GM21526 (cell line): ENCODE results near the gene PTPRJ.
A peak's percentile ranks its signal among the peaks of the same experiment; 100 is the strongest.

Experiments
- ATAC-seq: cut with Tn5 transposase; IDR thresholded peaks from one replicate; pipeline ENCODE4 v1.9.1; 2021; ENCODE audit warnings: moderate library complexity; ENCODE audit not compliant: unreplicated experiment, low FRiP score

Gene PTPRJ

DNA sequence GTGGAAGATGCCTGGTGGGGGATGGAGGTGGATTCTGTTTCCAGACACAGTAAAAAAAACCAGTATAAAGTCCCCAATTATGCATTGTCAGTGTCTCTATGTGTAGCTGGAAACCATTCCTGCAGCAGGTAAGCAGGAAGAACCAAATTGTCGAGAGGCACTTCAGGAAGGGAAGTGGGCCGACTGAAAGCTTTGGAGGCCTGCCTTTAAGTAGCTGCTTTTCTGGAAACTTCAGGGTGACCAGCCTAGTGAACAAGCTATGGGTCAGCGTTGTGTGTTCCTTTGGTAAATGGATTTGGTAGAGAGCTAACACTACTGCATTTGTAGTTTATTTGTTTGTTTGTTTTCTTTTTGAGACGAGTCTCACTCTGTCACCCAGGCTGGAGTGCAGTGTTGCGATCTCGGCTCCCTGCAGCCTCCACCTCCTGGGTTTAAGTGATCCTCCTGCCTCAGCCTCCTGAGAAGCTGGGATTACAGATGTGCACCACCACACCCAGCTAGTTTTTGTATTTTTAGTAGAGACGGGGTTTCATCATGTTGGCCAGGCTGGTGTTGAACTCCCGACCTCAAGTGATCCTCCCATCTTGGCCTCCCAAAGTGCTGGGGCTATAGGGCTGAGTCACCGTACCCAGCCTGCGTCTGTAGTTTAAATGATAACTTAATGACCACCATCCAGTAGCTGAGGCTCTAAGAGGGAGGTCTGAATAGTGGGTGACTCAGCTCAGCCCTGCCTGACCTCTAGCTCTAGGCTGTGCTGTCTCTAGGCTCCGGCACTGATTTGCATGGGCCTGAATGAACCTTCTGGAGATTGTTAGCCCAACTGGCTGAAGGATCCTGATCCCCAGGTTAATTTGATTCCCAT is 12.8 kb downstream of the PTPRJ start:
- no peak for ATAC-seq

DNA sequence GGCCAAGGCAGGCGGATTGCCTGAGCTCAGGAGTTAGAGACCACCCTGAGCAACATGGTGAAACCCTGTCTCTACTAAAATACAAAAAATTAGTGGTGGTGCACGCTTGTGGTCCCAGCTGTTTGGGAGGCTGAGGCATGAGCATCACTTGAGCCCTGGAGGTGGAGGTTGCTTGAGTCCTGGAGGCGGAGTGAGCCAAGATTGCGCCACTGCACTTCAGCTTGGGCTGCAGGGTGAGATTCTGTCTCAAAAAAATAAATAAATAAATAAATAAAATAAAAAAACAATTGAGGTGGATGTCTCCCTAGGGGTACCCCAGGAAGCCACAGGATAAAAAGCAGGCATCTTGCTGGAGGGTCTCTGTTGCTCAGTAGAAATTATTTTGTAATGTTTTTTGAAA is 14.1 kb downstream of the PTPRJ start:
- ATAC-seq: no peak

DNA sequence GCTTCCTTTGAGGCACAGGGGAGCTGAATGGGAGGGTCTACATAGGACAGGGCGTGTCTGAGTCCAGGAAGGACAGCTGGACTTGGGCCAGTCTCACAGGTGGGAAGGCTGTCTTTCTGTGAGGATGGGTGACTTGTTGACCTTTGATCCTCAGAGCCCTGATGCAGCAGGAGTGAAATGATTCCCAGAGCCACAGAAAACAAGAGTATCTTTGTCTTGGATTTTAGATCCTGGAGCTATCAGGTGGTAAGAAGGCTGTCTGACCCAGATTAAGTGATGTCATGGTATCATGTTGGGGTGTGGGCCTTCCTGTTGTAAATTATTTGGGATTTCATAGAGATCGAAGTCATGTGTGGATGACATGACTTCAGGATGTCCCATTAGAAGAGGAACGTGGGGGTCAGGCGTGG is 15.0 kb downstream of the PTPRJ start:
- ATAC-seq: no peak

DNA sequence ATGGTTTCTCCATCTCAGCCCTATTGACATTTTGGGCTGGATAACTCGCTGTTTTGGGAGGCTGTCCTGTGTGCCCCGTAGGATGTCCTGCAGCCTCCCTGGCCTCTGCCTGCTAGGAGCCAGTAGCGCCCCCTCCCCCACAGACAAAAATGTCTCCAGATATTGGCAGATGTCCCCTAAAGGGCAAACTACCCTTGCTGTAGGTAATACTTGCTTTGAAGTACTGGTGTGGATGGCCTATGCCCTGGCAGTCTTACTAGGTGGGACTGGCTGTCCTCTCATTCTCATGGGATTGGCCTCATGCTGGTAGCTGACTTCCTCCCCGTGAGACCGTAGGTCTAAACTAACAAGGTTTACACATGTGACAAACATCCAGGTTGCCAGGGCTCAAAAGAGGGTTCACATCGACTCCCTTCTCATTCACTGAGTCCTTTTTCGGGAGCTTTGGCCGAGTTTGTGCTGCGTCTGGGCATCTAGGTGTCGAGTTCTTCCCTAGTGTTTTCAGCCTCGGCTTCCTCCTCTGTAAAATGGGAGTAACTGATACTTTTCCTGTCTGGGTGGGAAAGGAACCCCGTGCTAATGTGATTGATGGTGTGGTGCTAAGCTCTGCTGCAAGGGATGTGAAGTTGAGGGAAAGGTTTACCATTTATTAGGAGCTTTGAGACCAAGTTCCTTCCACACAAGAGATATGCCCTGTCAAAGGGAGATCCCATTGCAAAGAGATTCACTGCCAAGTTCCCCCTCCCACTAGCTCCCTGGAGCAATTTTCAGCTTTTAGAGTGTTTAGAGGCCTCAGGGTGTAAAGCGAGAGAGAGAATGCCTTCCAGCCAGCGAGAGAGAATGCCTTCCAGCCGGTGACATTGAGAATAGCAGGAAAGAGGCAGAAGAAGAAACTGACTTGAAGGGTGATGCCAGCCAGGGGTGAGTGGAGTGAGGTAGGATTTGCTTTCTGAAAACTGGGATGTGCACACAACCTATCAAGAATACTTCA is 17.0 kb downstream of the PTPRJ start:
- no peak for ATAC-seq

DNA sequence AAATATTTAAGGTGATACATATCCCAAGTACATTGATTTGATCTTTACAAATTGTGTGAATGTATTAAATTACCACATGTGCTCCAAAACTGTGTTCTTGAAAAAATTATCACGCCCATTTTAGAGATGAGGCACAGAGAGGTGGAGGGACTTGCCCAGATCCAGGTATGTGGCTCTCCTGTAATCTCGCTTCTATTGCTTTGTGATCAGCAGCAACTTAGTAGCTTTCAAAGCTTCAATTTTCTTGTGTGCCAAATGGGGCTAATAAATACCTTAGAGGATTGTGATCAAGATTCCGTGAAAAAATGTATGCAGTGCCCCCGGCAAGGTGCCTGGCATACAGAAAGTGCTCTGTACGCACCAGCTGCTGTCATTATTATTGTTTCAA is 18.0 kb downstream of the PTPRJ start:
- ATAC-seq: no peak

DNA sequence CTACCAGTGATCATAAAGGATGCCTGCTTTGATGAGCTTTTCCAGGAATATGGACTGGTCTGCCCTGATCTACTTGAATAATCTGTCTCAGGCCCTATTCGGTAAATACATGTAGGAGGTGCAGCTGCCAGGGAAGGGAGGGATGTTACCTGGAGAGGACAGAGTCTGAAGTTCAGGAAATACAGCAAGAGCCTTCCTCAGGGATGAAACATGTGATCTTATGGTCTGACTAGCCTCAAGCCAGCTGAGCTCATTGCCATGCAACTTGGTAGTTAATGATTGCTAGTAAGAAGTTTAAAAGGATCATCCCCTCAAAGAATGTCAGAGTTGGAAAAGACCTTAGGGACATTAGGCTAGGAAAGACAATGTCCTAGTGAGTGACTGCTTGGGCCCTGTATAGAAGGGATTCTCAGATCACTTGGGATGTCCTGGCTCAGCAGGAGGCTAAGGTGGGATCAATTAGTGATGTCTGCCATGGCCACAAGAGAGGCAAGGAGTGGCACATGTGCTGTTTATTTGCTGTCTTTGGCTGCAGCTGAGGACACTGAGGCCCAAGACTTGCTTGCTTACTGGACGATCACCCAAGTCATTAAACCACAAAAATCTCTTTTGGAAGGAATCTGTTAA is 18.5 kb downstream of the PTPRJ start:
- no peak for ATAC-seq

DNA sequence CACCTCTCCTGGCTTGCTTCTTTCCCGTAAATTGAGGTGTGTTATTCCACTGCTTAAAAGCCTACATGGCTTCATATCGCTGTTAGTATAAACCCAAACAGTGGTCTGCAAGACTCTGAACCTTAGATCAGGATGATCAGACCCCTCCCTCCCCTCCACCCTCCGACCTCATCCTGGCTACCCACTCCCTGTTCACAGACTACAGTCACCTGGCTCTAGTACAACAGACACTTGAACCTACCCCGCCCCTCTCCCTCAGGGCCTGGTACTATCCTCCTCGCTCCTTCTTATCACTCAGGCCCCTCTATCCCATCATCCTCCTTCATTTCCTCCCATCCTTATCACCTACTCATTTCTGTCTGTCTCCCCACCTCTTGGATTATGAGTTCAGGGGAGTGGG is 20.1 kb downstream of the PTPRJ start:
- no peak for ATAC-seq

DNA sequence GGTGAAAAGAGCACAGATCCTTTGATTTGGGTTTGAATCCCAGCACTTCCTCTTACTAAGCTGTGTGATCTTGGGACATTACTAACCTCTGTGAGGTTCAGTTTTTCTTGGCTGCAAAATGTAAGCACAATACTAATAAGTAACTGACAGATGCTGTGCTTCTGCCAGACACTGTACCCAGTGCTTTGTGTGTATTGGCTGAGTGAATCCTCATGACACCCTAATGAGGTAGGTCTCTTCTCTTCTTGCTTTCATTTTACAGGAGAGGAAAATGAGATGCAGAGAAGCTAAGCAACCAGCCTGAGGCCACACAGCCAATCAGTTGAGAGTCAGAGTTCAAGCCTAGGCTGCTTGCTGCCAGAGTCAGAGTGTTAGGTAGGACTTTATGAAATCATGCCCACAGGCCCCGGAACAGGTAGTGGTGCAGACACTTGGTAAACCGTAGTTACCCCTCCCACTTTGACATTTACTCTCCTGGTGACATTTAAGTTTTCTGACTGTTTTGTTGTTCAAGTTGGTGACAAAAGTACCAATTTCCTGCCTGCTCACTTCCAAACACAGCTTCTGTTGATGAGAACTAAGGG is 21.2 kb downstream of the PTPRJ start:
- ATAC-seq: peak; percentile 60

DNA sequence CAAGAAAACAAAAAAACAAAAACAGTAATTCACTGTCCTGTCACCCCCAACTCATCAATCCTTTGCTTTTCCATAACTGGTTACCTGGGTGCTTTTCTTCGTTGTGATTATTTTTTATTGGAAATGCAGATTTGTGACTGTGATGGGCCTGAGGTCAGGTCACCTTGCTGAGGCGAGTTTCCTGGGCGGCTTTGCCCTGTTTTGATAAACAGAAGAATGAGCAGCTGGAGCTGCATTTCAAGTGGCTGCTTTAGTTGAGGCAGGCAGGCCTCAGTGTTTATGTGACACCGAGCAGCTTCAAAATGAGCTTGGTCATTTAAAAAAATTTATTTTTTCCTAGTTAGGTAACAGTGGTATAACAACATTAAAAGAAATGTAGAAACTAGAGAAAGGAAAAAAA is 22.2 kb downstream of the PTPRJ start:
- no peak for ATAC-seq

DNA sequence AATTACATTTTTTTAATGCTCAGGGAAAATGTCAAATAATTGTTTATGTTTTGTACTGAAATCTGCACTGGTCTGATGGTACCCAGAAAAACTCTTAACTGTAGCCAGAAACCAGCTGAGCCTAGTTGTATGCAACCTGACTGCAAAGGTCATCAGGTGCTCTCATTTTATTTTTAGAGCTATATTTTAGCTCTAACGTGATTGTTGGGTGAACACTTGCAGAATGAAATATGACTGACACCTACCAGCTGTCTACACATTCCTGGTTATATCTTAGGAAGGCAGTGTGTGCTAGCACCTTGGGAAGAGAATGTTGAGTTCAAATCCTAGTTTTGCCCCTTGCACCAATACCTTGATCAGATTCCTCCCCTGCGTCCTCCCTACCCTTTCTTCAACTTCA is 23.6 kb downstream of the PTPRJ start:
- ATAC-seq: no peak

DNA sequence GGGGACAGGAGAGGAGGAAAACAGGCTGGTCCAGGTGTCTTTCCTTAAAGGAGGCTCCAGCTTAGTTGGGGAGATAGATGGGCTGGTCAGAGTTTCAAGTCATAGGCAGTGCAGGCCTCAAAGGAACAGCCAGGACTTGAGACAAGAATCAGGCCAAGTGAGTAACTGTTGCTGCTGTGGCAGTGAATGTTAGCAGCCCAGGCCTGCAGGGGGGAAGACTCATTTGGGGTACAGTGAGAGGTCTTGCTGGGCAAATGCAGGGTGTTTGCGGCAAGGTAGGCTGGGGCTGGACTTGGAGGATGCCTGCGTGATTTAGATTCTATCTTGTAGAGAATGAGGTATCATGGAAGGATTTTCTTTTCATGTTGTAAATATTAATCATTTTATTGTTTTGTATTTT is 24.1 kb downstream of the PTPRJ start:
- ATAC-seq: no peak

DNA sequence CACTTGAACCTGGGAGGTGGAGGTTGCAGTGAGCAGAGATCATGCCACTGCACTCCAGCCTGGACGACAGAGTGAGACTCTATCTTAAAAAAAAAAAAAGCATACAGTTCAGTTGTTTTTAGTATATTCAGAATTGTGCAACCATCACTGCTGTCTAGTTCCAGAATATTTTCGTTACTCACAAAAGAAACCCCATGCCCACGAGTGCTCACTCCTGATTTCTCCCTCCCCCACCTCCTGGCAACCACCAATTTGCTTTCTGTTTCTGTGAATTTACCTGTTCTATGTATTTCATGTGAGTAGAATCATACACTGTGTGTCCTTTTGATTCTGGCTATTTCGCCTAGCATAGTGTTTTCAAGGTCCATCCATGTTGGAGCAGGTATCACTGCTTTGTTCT is 24.8 kb downstream of the PTPRJ start:
- no peak for ATAC-seq

DNA sequence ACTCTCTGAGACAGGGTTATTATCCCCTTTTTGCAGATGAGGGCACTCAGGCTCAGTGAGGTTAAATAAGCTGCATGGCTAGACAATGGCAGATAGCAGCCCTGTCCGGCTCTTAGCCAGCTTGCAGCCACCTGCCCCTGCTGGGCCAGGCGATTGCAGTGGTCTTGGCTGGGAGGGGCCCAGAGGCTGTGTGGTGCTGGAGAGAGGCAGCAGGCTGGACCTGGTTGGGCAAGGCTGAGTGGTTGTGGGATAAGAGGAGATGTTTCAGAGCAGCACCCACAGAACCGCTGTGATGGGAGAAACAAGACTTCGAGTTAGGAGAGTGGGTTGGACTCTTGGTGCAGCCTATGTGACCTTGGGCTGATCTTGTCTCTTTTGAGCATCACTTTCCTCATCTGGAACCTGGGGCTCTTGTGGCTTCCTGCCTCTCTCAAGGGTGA is 25.5 kb downstream of the PTPRJ start:
- no peak for ATAC-seq

DNA sequence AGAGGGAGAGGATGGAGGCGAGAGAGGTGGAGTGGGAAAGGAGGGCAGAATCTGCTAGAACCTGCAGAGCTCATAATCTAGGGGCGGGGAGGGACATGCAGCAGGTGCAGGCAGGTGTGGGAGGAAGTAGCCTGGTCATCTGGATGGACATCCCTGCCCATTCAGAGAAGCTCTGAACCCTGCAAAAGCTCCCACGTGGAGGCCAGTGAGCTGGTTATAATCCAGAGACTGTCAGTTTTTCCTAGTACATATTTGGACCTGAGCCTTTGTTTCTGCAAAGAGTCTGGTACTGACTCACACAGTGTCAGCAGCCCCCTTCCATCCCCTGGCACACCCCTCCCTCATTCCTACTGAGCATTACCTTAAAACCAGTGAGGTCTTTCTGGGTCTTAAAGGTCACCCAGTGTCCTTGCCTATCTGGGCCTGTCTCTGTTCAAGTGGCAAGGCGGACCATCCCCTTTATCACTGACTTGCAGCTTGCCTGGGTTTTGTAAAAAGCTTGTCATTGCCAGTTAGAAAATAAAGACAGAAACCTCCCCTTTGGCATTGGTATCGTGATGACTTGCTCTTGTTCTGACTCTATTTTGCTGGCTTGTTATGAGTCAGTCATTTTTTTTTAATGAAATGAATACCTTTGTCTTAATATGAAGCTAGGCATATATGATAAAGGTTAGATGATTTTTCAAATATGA is 26.1 kb downstream of the PTPRJ start:
- peak; percentile 51 for ATAC-seq

DNA sequence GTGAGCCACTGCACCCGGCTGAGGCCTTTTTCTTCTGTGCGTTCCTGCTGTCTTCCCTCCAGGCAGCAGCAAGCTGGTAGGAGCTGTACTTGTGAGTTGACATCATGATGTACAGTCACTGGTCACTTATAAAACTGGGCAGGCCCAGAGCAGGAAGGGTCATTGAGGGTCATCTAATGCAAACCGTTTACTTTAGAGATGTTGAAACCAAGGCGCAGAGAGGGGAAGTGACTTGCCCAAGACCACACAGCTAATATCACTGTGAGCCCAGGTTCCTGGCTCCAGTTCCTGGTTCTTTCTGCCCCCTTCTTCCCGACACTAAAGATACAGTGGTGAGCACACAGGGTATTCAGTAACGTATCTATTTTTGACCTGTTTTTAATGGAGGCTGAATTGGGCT is 27.3 kb downstream of the PTPRJ start:
- ATAC-seq: no peak

DNA sequence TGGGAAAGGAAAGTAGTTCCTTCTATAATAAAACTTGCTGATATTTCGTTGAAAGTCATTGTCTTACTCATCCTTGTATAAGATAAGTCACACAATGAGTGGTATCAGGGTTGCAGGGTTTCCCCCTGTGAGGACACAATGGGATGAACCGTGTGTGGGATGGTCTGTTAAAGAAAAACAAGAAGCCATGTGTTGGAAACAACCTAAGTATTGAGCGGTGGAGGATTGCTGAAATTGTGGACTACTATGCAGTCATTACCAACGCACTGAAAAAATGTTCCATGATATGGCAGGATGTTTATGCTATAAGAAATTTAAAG is 28.6 kb downstream of the PTPRJ start:
- ATAC-seq: no peak

DNA sequence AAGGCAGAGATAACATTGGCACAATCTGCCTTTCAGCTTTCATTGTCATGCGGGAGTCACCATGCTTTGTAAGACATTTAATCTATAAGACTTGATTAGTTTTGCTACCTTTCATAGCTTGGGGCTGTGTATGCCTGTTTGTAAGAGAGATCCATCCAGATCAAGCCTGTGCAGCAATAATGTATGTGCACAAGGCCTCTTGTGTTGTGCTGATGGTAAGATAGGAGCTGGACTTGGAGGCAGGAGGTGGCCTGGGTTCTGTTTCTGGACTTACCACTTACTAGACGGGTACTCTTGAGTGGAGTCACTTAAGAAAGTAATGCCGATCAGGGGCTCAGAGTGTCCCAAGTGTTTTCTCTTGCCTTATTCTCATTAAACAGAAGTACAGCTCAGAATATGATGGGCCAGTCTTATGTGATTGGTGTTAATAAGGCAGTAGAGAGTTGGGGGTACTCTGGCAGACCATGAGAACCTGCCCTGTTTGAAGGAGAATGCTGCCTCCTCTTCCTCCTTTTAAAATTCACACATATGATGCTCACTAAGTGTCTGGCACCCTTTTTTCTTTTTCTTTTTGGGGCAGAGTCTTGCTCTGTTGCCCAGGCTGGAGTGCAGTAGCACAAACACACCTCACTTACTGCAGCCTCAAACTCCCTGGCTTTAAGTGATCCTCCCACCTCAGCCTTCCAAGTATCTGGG is 30.9 kb downstream of the PTPRJ start:
- no peak for ATAC-seq

DNA sequence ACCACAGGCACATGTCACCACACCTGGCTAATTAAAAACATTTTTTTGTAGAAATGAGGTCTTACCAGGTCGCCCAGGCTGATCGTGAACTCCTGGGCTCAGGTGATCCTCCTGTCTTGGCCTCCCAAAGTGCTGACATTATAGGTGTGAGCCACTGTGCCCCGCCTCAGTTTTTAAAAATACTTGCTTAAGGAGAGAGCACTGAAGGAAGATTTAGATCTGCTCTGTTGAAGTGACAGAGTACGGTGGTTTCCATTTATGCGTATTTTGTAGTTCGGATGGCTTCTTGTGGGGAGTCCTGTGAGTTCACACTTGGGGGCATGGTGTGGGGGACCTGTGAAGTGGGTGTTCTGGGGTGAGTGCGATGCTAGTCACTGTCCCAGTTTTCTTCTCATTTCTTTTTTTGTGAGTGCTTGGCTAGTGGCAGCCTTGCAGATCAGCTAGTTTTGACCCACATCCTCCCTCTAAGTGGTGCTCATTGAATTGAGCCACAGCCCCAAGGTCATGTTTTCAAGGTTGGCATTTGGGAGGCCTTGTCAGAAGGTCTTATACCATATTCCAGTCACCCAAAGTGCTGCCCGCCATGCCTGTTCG is 31.5 kb downstream of the PTPRJ start:
- no peak for ATAC-seq

DNA sequence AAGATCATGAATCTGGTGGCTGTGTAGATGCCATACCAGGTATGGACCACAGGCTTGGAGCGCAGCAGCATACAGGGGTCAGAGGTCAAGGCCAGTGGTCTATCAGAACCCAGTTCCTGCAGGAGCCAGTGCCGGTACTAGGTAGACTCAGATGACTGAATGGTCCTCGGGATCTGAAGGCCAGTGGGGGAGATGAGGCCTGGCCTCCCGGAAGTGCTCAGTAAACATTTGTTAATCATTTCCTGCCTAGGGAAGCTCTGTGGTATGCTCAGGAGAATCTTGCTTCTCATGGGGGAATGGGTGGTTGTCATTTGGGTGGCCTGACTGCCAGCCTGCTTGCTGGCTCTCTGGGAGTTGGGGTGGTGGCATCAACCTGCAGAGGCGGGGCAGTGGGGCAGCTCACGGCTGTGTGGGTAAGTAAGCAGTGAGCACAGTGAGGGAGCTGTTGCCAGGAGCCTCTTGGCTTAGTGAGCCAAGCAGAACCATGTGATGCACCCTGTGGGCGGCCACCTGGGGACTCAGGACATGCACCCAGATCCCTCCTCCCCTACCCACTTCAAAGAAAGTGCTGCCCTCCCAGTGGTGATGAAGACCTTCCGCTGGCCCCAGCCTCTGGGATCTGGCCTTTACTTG is 33.0 kb downstream of the PTPRJ start:
- no peak for ATAC-seq
